AG09309 (cell line): ENCODE measurements around the gene C10orf105.

ENCODE experiments used
- DNase-seq: peaks from one replicate; pipeline ENCODE4 v3.0.0-alpha.2; 2010; ENCODE audit warnings: low read depth
- H3K4me3 ChIP-seq: 2 replicates; pipeline ENCODE4 v1.5.1; 2011; ENCODE audit warnings: mild to moderate bottlenecking, low read depth, low read length, moderate library complexity; ENCODE audit not compliant: control insufficient read depth
- CTCF ChIP-seq: IDR thresholded peaks from 2 replicates; pipeline ENCODE4 v1.5.1; 2011; ENCODE audit warnings: mild to moderate bottlenecking, low read depth, low read length, inconsistent platforms; ENCODE audit not compliant: insufficient read depth, control insufficient read depth; ENCODE audit errors: missing control alignments

Gene C10orf105

GRCh38 chr10:71661779-71662336, 57.7 kb downstream of the C10orf105 start:
- no peak overlapping the region for H3K4me3 ChIP-seq

More at GRCh38 chr10:71661779-71662336, 57.7 kb downstream of the C10orf105 start:
- no peak for DNase-seq
- no peak for TF ChIP-seq CTCF
